Erythroblast (primary cell): ENCODE measurements around the gene RALB.

ENCODE experiments used
- GATA1 ChIP-seq: IDR thresholded peaks from 2 replicates; pipeline ENCODE4 v1.6.1; 2011; ENCODE audit warnings: low read depth, mild to moderate bottlenecking, control low read depth, low read length, moderate library complexity
- POLR2A ChIP-seq: IDR thresholded peaks from 2 replicates; pipeline ENCODE4 v1.6.1; 2011; ENCODE audit warnings: mild to moderate bottlenecking, low read length

- TF ChIP-seq POLR2A (no peak), GATA1 (no peak)
Measured at GRCh38 chr2:120343433-120344105, 90.9 kb downstream of the RALB start.
